Measurements from ENCODE around the gene SCAMP4. TPM values are rescaled to one million over a fixed set of nuclear protein-coding genes. Genes with fewer than 3 reads are reported as not detected.

SCAMP4 gene
- total RNA-seq, 1 experiment from 2014 or later: 81.3 TPM

GRCh38 chr19:1856698-1857603 lies 48.2 kb upstream of the SCAMP4 start (continued):
- TF ChIP-seq, protein P1, sequence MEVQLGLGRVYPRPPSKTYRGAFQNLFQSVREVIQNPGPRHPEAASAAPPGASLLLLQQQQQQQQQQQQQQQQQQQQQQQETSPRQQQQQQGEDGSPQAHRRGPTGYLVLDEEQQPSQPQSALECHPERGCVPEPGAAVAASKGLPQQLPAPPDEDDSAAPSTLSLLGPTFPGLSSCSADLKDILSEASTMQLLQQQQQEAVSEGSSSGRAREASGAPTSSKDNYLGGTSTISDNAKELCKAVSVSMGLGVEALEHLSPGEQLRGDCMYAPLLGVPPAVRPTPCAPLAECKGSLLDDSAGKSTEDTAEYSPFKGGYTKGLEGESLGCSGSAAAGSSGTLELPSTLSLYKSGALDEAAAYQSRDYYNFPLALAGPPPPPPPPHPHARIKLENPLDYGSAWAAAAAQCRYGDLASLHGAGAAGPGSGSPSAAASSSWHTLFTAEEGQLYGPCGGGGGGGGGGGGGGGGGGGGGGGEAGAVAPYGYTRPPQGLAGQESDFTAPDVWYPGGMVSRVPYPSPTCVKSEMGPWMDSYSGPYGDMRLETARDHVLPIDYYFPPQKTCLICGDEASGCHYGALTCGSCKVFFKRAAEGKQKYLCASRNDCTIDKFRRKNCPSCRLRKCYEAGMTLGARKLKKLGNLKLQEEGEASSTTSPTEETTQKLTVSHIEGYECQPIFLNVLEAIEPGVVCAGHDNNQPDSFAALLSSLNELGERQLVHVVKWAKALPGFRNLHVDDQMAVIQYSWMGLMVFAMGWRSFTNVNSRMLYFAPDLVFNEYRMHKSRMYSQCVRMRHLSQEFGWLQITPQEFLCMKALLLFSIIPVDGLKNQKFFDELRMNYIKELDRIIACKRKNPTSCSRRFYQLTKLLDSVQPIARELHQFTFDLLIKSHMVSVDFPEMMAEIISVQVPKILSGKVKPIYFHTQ (CRISPR knock-in tag; IDR thresholded peaks at IDR 0.05): no peak
- TF ChIP-seq MLX (CRISPR knock-in tag; IDR thresholded peaks at IDR 0.05) (no peak), JAZF1 (CRISPR knock-in tag; IDR thresholded peaks at IDR 0.05) (no peak), FOXJ3 (CRISPR knock-in tag; IDR thresholded peaks at IDR 0.05; ENCODE audit: borderline replicate concordance) (no peak), RELA (CRISPR knock-in tag; IDR thresholded peaks at IDR 0.05; ENCODE audit: borderline replicate concordance) (peak; percentile 48; the same call in 1 of the 2 replicates), NR1H2 (CRISPR knock-in tag; IDR thresholded peaks at IDR 0.05) (no peak), ETV6 (CRISPR knock-in tag; IDR thresholded peaks at IDR 0.05) (no peak), TEAD1 (CRISPR knock-in tag; IDR thresholded peaks at IDR 0.05) (no peak), ZNF281 (CRISPR knock-in tag; IDR thresholded peaks at IDR 0.05) (no peak), ZNF423 (CRISPR knock-in tag; IDR thresholded peaks at IDR 0.05) (no peak), JUN (CRISPR knock-in tag; IDR thresholded peaks at IDR 0.05) (no peak), FOXP4 (CRISPR knock-in tag; IDR thresholded peaks at IDR 0.05) (no peak), TCF7 (CRISPR knock-in tag; IDR thresholded peaks at IDR 0.05; ENCODE audit: low read depth) (no peak), KAT7 (CRISPR knock-in tag; IDR thresholded peaks at IDR 0.05; ENCODE audit: borderline replicate concordance) (0 out of 2 replicates have a peak, but pooled peaks have one; percentile 58), ATF6 (CRISPR knock-in tag; IDR thresholded peaks at IDR 0.05) (no peak)
- TF ChIP-seq, protein P2, sequence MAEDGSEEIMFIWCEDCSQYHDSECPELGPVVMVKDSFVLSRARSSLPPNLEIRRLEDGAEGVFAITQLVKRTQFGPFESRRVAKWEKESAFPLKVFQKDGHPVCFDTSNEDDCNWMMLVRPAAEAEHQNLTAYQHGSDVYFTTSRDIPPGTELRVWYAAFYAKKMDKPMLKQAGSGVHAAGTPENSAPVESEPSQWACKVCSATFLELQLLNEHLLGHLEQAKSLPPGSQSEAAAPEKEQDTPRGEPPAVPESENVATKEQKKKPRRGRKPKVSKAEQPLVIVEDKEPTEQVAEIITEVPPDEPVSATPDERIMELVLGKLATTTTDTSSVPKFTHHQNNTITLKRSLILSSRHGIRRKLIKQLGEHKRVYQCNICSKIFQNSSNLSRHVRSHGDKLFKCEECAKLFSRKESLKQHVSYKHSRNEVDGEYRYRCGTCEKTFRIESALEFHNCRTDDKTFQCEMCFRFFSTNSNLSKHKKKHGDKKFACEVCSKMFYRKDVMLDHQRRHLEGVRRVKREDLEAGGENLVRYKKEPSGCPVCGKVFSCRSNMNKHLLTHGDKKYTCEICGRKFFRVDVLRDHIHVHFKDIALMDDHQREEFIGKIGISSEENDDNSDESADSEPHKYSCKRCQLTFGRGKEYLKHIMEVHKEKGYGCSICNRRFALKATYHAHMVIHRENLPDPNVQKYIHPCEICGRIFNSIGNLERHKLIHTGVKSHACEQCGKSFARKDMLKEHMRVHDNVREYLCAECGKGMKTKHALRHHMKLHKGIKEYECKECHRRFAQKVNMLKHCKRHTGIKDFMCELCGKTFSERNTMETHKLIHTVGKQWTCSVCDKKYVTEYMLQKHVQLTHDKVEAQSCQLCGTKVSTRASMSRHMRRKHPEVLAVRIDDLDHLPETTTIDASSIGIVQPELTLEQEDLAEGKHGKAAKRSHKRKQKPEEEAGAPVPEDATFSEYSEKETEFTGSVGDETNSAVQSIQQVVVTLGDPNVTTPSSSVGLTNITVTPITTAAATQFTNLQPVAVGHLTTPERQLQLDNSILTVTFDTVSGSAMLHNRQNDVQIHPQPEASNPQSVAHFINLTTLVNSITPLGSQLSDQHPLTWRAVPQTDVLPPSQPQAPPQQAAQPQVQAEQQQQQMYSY (CRISPR knock-in tag; IDR thresholded peaks at IDR 0.05): peak; percentile 63
- TF ChIP-seq, protein P3, sequence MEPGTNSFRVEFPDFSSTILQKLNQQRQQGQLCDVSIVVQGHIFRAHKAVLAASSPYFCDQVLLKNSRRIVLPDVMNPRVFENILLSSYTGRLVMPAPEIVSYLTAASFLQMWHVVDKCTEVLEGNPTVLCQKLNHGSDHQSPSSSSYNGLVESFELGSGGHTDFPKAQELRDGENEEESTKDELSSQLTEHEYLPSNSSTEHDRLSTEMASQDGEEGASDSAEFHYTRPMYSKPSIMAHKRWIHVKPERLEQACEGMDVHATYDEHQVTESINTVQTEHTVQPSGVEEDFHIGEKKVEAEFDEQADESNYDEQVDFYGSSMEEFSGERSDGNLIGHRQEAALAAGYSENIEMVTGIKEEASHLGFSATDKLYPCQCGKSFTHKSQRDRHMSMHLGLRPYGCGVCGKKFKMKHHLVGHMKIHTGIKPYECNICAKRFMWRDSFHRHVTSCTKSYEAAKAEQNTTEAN (CRISPR knock-in tag; IDR thresholded peaks at IDR 0.05): no peak
- TF ChIP-seq, protein P4, sequence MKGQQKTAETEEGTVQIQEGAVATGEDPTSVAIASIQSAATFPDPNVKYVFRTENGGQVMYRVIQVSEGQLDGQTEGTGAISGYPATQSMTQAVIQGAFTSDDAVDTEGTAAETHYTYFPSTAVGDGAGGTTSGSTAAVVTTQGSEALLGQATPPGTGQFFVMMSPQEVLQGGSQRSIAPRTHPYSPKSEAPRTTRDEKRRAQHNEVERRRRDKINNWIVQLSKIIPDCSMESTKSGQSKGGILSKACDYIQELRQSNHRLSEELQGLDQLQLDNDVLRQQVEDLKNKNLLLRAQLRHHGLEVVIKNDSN (CRISPR knock-in tag; IDR thresholded peaks at IDR 0.05): no peak
